ENCODE data around the gene PARP14. TPM values are rescaled to one million over a fixed set of nuclear protein-coding genes. Genes with fewer than 3 reads are reported as not detected.
"Not testable (repeated sequence)": the region's sequence is repeated elsewhere in the genome, so short reads cannot be mapped to it uniquely, and the experiment has no call there.

PARP14 gene
- polyA plus RNA-seq, 3 donors = 16.4 to 30.1 (median 28.5) TPM

- DNase-seq = no peak
Observed at GRCh38 chr3:122677216-122677615, 3.4 kb upstream of the PARP14 start.

- no peak for DNase-seq
Observed at GRCh38 chr3:122678506-122678905, 2.1 kb upstream of the PARP14 start.

DNA sequence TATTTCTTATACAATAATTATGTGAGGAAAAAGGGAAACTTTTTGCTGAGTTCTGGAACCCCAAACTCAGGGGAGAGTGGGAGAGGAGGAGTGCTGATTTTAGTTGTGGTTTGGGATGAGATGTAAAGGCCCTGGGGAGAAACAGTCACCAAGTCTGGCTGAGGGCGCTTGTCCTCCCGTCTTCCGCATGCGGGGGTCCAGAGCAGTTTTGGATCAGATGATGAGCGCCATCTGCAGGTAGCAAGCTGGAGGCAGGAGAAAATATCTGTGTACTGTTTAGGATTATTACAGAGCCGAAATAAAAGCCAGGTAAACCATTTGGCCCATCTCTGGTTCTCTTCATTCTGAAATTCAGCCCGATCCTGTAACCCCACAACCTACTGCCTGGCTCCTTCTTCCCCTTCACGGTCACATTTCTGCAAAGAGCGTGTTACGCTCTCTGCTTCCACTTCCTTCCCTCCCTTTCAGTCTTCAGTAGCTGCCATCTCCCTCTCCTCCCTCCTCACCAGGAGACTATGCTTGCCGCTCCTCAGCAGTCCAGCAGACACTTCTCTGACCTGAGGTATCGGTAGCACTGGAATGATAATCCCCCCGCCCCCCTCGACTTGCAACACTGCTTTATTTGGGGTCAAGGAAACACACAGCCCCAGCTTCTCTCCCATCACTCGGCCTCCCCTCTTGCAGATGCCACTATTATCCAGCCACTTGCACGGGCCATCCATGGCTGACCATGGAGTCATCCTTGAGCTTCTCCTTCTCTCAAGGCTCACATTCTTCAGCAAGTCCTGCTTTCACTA, 1.4 kb upstream of the PARP14 start:
- peak; percentile 78 for DNase-seq

- DNase-seq = no peak
Observed at GRCh38 chr3:122679882-122680474, 661 bp upstream of the PARP14 start.

DNA sequence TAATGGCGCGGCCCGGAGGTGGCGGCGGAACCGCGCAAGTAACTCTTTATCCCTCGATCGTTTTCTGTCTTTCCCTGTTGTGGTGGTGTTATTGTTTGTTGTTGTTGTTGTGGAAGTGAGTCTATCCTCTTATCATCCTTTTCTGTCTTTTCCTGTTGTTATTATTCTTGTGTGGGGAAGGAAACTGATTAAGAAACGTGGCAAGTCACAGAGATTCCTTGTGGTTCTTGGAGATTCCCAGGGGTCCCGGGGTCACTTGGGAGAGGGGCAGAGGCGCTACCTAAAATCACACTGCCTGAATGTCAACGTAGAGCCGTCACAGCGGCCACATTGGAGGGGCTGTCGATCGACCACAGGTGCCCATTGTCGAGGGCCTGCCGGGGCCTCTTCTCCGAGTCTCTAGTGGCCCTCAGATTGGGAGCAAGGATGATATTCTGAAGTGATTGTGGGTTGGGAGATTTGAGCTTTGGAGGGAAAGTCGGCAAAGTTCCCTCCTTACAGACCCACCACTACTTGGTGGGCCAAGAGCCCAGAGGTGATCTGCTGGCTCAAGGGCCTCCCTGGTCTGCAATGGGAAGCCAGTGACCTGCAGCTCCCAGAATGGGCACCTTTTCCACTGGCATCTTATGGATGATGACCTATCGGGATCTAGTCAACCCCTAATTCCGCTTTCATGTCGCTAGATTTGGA, 790 bp downstream of the PARP14 start:
- no peak for DNase-seq

- no peak for DNase-seq
Observed at GRCh38 chr3:122681974-122682409, 1.4 kb downstream of the PARP14 start.

- DNase-seq = not testable (repeated sequence)
Observed at GRCh38 chr3:122682778-122683411, 2.3 kb downstream of the PARP14 start.

DNA sequence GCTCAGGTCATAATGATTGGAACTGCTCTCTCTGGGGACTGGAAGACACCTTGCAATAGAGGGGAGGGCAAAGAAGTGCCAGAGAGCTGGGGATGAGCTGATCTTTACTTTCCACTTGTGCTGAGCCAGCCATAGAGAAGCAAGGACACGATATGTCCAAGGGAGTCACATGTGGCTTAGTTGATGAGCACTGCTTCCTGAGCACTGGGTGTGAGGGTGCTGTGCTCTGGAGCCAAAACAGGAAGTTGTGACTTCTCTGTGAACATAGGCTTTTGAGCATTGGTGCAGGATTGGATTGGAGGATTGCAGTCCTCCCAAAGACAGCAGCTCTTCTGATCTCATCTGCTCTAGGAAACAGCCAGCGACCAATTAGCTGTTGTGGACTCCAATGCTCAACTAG, 6.7 kb downstream of the PARP14 start:
- DNase-seq = no peak

DNA sequence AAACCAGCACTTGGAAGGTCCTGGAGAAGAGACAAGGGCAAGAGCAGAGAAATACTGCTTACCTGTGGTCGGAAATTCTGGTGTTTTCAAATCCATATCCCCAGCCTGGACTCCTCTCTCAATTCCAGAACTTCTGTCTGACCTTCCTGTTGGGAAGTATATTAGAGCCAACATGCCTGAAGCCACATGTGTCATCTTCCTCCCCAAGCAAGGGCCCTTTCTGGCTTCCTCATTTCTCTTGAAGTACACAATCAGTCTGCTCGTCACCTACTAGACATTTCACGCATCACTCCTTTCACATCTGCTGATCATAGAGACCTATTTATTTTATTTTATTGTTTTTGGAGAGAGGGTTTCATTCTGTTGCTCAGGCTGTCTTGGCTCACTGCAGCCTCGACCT, 8.4 kb downstream of the PARP14 start:
- no peak for DNase-seq

DNA sequence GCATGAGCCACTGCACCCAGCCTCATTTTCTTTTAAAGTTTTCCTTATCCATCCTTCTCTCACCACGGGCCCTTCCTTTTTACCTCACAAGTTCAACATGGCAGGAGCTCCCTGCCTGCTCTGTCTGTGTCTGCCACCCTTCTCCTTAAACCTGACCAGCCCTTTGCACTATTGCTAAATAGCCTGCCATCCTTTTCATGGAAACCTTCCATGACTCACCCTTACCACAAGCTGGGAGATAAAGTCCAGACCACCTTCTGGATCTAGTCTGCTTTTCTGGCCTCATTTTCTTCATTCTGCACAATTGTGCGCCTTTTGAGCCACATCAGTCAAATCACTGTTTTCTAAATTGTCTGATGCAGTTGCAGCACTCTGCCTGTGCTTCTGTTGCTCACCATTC, 8.9 kb downstream of the PARP14 start:
- no peak for DNase-seq

DNA sequence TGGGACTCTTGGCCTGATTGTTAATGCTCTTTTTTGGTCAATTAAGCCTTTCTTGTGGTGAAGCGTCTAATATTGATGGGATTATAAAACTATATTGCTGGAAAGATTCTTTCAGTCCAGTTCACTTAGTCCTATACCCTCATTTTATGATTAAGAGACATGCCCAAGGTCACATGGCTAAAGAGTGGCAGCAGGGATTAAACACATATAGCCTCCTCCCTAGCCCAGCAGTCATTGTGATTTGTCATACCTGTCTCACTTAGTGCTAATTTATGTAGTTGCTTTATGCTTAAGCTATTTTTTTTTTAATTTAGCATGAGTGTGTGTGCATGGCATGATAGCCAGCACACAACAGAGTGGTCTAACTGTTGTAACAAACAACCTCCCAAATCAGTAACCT, 9.5 kb downstream of the PARP14 start:
- no peak for DNase-seq

DNA sequence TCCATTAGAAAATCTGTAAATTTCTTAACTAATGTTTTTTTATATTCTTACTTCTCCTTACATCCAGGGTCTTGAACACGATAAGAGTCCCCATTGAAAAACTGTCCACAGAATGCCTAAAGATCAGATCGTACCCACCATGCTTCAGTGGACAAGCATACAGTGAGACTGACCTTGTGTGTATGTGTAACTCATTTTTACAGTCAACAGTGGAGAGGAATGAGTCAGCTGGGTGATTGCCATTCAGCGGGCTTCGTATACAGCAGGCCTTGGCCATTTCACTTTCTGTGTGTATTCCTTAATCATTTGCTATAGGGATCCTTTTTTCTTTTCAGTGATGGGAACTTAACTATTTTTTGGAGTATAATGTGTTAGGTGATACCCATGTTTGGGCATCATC, 10.6 kb downstream of the PARP14 start:
- no peak for DNase-seq

DNA sequence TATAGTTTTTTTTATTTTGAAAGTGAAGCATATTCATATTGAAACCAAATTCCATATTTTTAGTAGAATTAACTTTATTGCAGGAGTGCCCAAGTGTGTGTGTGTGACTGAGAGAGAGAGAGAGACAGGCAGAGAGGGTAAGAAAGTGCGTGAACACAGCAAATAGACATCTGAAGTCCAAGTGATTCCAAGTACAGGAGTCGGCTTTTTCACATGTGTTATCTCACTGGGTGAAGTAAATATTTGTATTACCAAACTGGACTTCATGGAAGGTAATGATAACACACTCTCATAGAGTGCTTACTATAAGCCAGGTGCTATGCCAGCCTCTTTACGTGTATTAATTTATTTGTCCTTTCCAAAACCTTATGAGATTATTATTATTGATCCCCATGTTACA, 12.0 kb downstream of the PARP14 start:
- DNase-seq = no peak

DNA sequence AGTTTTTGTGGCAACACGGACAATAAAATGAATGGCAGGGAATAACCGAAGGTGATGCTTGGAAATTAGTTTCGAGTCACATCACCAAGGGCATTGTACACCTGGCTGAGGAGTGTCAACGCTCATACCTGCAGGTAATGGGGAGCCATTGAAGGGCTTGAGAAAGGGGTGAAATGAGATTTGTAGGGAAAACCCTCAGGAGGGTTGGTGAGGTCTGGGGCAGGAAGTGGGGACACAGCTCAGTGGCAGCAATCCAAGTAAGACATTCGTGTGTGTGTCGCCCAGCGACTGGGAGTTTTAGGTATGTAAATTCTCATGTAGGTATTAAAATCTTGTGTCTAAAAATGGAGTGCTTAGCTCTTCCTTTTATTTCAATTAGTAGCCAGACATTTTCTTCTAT, 14.3 kb downstream of the PARP14 start:
- no peak for DNase-seq

- no peak for DNase-seq
Observed at GRCh38 chr3:122695927-122696561, 15.4 kb downstream of the PARP14 start.

GRCh38 chr3:122697952-122698620, 17.4 kb downstream of the PARP14 start:
- DNase-seq = no peak

- DNase-seq = no peak
Observed at GRCh38 chr3:122700193-122700592, 19.6 kb downstream of the PARP14 start.

DNA sequence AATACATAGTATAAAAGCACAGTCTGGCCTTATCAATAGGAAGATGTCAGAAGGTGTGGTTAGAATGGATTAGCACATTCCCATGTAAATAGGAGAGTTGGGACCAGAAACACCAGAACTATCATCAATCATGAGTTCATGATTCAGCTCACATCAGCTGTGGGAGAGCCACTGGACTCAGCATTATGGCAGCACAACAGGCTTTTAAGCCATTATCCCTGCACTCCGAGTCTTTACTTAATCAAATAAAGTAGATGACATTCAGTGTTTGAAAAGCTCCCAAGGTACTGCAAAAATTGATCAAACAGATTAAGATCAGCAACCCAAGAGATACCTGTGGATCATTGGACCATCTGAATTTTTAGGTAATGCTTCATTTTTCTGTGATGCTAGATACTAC, 24.7 kb downstream of the PARP14 start:
- no peak for DNase-seq

DNA sequence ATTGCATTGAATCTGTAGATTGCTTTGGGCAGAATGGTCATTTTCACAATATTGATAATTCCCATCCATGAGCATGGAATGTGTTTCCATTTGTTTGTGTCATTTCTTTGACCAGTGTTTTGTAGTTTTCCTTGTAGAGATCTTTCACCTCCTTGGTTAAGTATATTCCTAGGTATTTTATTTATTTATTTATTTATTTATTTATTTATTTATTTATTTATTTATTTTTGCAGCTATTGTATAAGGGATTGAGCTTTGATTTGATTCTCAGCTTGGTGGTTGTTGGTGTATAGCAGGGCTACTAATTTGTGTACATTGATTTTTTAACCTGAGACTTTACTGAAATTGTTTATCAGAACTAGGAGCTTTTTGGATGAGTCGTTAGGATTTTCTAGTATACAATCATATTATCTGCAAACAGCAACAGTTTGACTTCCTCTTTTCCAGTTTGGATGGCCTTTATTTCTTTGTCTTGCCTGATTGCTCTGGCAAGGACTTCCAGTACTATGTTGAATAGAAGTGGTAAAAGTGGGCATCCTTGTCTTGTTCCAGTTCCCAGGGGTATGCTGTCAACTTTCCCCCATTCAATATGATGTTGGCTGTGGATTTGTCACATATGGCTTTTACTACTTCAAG, 30.1 kb downstream of the PARP14 start:
- not testable (repeated sequence) for DNase-seq

DNA sequence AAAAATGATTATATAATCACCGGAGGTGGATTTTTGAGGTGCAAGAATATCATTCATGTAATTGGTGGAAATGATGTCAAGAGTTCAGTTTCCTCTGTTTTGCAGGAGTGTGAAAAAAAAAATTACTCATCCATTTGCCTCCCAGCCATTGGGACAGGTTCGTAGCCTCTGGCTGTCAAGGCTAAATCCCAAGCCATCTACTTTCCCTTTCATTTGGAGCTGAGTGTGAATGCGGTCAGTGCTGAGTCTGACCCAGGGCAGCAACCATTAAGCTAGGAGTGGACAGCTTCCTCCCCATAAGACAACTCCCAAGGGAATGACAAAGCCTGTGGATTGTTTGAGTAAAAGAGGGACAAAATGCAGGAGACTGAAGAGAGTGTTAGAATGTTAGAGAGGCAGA, 33.6 kb downstream of the PARP14 start:
- DNase-seq = no peak

- no peak for DNase-seq
Observed at GRCh38 chr3:122716667-122717066, 36.0 kb downstream of the PARP14 start.

Measured in renal pelvis (tissue), 4 donors.